Activated CD8-positive, alpha-beta T cell treated with anti-CD3 and anti-CD28 coated beads for 36 hours (primary cell): ENCODE measurements around the gene MAPK4. TPM values are rescaled to one million over a fixed set of nuclear protein-coding genes. Genes with fewer than 3 reads are reported as not detected.
"Not testable (repeated sequence)": the region's sequence is repeated elsewhere in the genome, so short reads cannot be mapped to it uniquely, and the experiment has no call there.

Experiments used
- ATAC-seq: fragments of 200-7000 bp; cut with Tn5 transposase; one replicate; pipeline ENCODE4 v1.10.0; 2021; ENCODE audit warnings: mild to moderate bottlenecking, moderate library complexity
- CTCF ChIA-PET: fragments of 350-600 bp; sonication (Branson Sonifier 250); formaldehyde crosslinking; loops from one replicate; lab custom pipeline; 2021; ENCODE audit warnings: antibody characterized with exemption; lab: Charles Lee
- POLR2A ChIA-PET: fragments of 350-600 bp; sonication (Branson Sonifier 250); formaldehyde crosslinking; loops from one replicate; lab custom pipeline; 2021; ENCODE audit warnings: antibody characterized with exemption; lab: Charles Lee
- DNase-seq: peaks from one replicate; pipeline ENCODE4 v3.0.0-alpha.2; 2020
- H3K27ac Mint-ChIP-seq: one replicate; pipeline ENCODE4 v1.8.0; 2021; ENCODE audit warnings: mild to moderate bottlenecking, mixed read lengths
- H3K27me3 Mint-ChIP-seq: one replicate; pipeline ENCODE4 v1.8.0; 2021; ENCODE audit warnings: mixed read lengths
- H3K36me3 Mint-ChIP-seq: one replicate; pipeline ENCODE4 v1.8.0; 2021; ENCODE audit warnings: low read depth, mixed read lengths
- H3K4me1 Mint-ChIP-seq: one replicate; pipeline ENCODE4 v1.8.0; 2021; ENCODE audit warnings: low read depth, mixed read lengths
- H3K4me3 Mint-ChIP-seq: one replicate; pipeline ENCODE4 v1.8.0; 2021; ENCODE audit warnings: mild to moderate bottlenecking, moderate library complexity, mixed read lengths
- H3K9me3 Mint-ChIP-seq: one replicate; pipeline ENCODE4 v1.8.0; 2021; ENCODE audit warnings: mixed read lengths
- intact Hi-C: fragments of 100-400 bp; cut with micrococcal nuclease; formaldehyde crosslinking; loops from one replicate; pipeline ENCODE4 v1.10.0; 2022
- total RNA-seq, 2 experiments: library from RNA; stranded (reverse); gene quantifications; one replicate each; pipeline ENCODE4 v1.2.3, GENCODE V29; 2021
- TF ChIP-seq, protein P1 (sequence below): fragments of 200-600 bp; IDR thresholded peaks from one replicate; pipeline ENCODE4 v1.8.0; 2022; ENCODE audit warnings: antibody characterized with exemption, mild to moderate bottlenecking

The MAPK4 gene
- total RNA-seq, 2 experiments from 2014 or later, result not detected

GRCh38 chr18:50528806-50529205 is 31.1 kb upstream of the MAPK4 start:
- ATAC-seq, result no peak
- ChIA-PET POLR2A (no interaction called here), CTCF (no interaction called here)
- peaks cover 1% of the 10 kb centered on the region for H3K27me3 Mint-ChIP-seq
- H3K9me3 Mint-ChIP-seq, result peaks cover 16% of the 10 kb centered on the region
- H3K36me3 Mint-ChIP-seq, result peaks cover 6% of the 10 kb centered on the region
- no peaks in the 10 kb centered on the region for H3K4me1 Mint-ChIP-seq
- H3K4me3 Mint-ChIP-seq, result no peak overlapping the region
- no peak overlapping the region for H3K27ac Mint-ChIP-seq
- TF ChIP-seq, protein P1, sequence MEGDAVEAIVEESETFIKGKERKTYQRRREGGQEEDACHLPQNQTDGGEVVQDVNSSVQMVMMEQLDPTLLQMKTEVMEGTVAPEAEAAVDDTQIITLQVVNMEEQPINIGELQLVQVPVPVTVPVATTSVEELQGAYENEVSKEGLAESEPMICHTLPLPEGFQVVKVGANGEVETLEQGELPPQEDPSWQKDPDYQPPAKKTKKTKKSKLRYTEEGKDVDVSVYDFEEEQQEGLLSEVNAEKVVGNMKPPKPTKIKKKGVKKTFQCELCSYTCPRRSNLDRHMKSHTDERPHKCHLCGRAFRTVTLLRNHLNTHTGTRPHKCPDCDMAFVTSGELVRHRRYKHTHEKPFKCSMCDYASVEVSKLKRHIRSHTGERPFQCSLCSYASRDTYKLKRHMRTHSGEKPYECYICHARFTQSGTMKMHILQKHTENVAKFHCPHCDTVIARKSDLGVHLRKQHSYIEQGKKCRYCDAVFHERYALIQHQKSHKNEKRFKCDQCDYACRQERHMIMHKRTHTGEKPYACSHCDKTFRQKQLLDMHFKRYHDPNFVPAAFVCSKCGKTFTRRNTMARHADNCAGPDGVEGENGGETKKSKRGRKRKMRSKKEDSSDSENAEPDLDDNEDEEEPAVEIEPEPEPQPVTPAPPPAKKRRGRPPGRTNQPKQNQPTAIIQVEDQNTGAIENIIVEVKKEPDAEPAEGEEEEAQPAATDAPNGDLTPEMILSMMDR, result no peak
- intact Hi-C loops, result no loop called here
- no peak for DNase-seq

DNA sequence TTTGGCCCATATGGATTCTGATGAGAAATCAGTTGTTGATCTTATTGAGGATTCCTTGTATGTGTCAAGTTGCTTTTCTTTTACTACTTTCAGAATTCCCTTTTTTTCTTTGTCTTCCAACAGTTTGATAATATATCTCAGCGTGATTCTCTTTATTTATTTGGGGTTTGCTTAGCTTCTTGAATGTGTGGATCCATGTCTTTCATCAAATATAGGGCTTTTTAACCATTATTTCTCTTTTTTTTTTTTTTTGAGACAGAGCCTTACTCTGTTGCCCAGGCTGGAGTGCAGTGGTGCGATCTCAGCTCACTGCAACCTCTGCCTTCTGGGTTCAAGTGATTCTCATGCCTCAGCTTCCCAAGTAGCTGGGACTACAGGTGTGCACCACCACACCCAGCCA is 26.1 kb upstream of the MAPK4 start:
- H3K27me3 Mint-ChIP-seq, ATAC-seq, CTCF ChIA-PET, H3K4me3 Mint-ChIP-seq, H3K36me3 Mint-ChIP-seq, intact Hi-C loops, H3K27ac Mint-ChIP-seq, H3K4me1 Mint-ChIP-seq, POLR2A ChIA-PET, DNase-seq: not testable (repeated sequence)
- H3K9me3 Mint-ChIP-seq, result peaks cover 21% of the 10 kb centered on the region

- POLR2A ChIA-PET, H3K4me3 Mint-ChIP-seq, H3K27ac Mint-ChIP-seq, DNase-seq, H3K4me1 Mint-ChIP-seq, ATAC-seq, CTCF ChIA-PET, H3K9me3 Mint-ChIP-seq, intact Hi-C loops, H3K27me3 Mint-ChIP-seq, H3K36me3 Mint-ChIP-seq: not testable (repeated sequence)
Measured at GRCh38 chr18:50544476-50544875, 15.4 kb upstream of the MAPK4 start.

- H3K9me3 Mint-ChIP-seq, result no peaks in the 10 kb centered on the region
- ATAC-seq (no peak), DNase-seq (no peak)
- CTCF ChIA-PET, result no interaction called here
- no peak overlapping the region for H3K27ac Mint-ChIP-seq
- POLR2A ChIA-PET, result no interaction called here
- TF ChIP-seq, protein P1, result no peak
- H3K4me1 Mint-ChIP-seq, result no peaks in the 10 kb centered on the region
- intact Hi-C loops, result no loop called here
- H3K4me3 Mint-ChIP-seq, result no peak overlapping the region
- no peaks in the 10 kb centered on the region for H3K36me3 Mint-ChIP-seq
- peaks cover 4% of the 10 kb centered on the region for H3K27me3 Mint-ChIP-seq
Measured at GRCh38 chr18:50545936-50546335, 14.0 kb upstream of the MAPK4 start.

- ChIA-PET CTCF (no interaction called here), POLR2A (no interaction called here)
- Mint-ChIP-seq H3K4me3 (no peak overlapping the region), H3K27me3 (peaks cover 2% of the 10 kb centered on the region), H3K9me3 (no peaks in the 10 kb centered on the region), H3K36me3 (no peaks in the 10 kb centered on the region), H3K4me1 (no peaks in the 10 kb centered on the region), H3K27ac (no peak overlapping the region)
- no peak for ATAC-seq
- TF ChIP-seq, protein P1, result no peak
- DNase-seq, result no peak
- intact Hi-C loops, result no loop called here
Measured at GRCh38 chr18:50548160-50548559, 11.7 kb upstream of the MAPK4 start.

- CTCF ChIA-PET, H3K4me3 Mint-ChIP-seq, POLR2A ChIA-PET, H3K36me3 Mint-ChIP-seq, ATAC-seq, H3K4me1 Mint-ChIP-seq, DNase-seq, intact Hi-C loops, H3K9me3 Mint-ChIP-seq, H3K27ac Mint-ChIP-seq: not testable (repeated sequence)
- peaks cover 18% of the 10 kb centered on the region for H3K27me3 Mint-ChIP-seq
Measured at GRCh38 chr18:50551651-50552050, 8.2 kb upstream of the MAPK4 start.

GRCh38 chr18:50558157-50558556 is 1.7 kb upstream of the MAPK4 start:
- Mint-ChIP-seq H3K4me1 (peaks cover 3% of the 10 kb centered on the region), H3K9me3 (peaks cover 6% of the 10 kb centered on the region), H3K36me3 (no peaks in the 10 kb centered on the region), H3K27me3 (peaks cover 56% of the 10 kb centered on the region), H3K27ac (no peak overlapping the region), H3K4me3 (no peak overlapping the region)
- DNase-seq, result no peak
- TF ChIP-seq, protein P1, result no peak
- intact Hi-C loops, result no loop called here
- no peak for ATAC-seq
- POLR2A ChIA-PET, result no interaction called here
- CTCF ChIA-PET, result no interaction called here
